HG03066 (cell line): ENCODE data around the gene RNF187.

Experiments
- ATAC-seq: cut with Tn5 transposase; IDR thresholded peaks from one replicate; pipeline ENCODE4 v1.9.1; 2021; ENCODE audit warnings: low read depth; ENCODE audit not compliant: unreplicated experiment

Gene RNF187

DNA sequence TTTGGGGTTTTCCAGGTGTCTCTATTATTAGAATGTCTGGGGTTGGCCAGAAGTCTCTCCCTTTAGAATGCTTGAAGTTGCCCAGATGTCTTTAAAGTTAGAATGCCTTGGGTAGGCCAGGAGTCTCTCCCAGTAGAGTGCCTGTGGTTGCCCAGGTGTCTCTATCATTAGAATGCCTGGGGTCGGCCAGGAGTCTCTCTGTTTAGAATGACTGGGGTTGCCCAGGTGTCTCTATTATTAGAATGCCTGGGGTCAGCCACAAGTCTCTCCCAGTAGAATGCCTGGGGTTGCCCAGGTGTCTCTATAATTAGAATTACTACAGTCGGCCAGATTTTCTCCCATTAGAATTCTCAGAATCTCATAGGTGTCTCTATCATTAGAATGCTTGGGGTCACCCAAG lies 55.2 kb downstream of the RNF187 start:
- no peak for ATAC-seq

DNA sequence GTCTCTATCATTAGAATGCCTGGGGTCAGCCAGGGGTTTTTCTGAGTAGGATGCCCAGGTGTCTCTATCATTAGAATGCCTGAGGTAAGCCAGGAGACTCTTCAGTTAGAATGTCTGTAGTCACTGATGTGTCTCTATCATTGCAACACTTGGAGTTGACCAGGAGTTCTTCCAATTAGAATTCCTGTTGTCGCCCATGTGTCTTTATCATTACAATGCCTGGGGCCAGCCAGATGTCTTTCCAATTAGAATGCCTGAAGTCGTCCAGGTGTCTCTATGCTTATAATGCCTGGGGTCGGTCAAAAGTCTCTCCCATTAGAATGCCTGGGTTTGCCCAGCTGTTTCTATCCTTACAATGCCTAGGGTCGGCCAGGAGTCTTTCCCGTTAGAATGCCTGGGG lies 55.8 kb downstream of the RNF187 start:
- ATAC-seq: no peak

DNA sequence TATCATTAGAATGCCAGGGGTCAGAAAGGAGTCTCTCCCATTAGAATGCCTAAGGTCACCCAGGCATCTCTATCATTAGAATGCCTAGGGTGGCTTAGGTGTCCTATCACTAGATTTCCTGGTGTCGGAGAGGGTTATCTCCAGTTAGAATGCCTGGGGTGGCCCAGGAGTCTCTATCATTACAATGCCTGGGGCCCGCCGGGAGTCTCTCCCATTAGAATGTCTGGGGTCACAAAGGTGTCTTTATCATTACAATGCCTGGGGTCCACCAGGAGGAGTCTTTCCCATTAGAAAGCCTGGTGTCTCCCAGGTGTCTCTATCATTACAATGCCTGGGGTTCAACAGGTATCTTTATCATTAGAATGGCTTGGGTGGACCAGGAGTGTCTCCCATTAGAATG lies 56.2 kb downstream of the RNF187 start:
- no peak for ATAC-seq

DNA sequence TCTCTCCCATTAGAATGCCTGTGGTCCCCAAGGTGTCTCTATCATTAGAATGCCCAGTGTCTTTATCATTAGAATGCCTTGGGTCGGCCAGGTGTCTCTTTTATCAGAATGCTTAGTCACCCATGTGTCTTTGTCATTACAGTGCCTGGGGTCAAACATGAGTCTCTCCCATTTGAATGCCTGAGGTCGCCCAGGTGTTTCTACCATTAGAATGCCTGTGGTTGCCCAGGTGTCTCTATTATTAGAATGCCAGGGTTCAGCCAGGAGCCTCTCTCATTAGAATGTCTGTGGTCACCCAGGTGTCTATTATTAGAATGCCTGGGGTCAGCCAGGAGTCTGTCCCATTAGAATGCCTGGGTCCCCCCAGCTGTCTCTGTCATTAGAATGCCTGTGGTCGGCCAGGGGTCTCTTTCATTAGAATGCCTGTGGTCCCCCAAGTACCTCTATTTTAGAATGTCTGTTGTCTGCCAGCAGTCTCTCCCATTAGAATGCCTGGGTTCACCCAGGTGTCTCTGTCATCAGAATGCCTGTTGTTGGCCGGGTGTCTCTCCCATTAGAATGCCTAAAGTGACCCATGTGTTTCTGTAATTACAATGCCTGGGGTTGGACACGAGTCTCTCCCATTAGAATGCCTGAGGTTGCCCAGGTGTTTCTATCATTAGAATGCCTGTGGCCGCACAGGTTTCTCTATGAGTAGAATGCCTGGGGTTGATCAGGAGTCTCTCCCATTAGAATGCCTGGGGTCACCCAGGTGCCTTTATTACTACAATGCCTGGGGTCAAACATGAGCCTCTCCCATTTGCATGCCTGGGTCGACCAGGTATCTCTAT lies 57.1 kb downstream of the RNF187 start:
- no peak for ATAC-seq

DNA sequence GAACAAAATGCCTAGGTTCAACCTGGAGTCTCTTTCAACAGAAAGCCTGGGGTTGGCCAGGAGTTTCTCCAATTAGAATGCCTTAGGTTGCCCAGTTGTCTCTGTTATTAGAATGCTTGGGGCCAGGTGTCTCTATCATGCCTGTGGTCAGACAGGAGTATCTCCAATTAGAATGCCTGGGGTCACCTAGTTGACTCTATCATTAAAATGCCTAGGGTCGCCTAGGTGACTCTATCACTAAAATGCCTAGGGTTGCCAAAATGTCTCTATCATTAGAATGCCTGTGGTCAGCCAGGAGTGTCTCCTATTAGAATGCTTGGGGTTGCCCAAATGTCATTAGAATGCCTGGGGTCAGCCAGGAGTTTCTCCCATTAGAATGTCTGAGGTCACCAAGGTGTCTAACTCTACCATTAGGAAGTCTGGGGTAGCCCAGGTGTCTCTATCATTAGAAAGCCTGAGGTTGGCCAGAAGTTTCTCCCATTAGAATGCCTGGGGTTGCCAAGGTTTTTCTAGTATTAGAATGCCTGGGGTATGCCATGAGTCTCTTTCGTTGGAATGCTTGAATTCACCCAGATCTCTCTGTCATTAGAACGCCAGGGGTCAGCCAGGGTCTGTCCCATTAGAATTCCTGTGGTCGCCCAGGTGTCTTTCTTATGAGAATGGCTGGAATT lies 57.9 kb downstream of the RNF187 start:
- no peak for ATAC-seq
